HL-60 (cell line): Measurements from ENCODE around the gene IL12RB1.

Source experiments
- DNase-seq, 2 experiments: peaks; one replicate each; pipeline ENCODE4 v3.0.0-alpha.2; 2010 to 2020; ENCODE audit warnings: low read depth in 1 of 2, low spot score in 1 of 2
- H3K27ac ChIP-seq: fragments of 250-450 bp; sonication (Bioruptor Pico); replicated peaks from 2 replicates; pipeline ENCODE4 v1.5.1; 2020; ENCODE audit warnings: mild to moderate bottlenecking, moderate library complexity
- H3K27me3 ChIP-seq: fragments of 250-450 bp; sonication (Bioruptor Pico); 2 replicates; pipeline ENCODE4 v1.5.1; 2021; ENCODE audit warnings: mild to moderate bottlenecking, moderate library complexity; ENCODE audit not compliant: insufficient read depth, poor library complexity, severe bottlenecking
- H3K4me3 ChIP-seq: replicated peaks from 2 replicates; pipeline ENCODE4 v1.5.1; 2011; ENCODE audit warnings: mild to moderate bottlenecking, control low read depth, low read length; ENCODE audit not compliant: insufficient read depth
- GABPA ChIP-seq: IDR thresholded peaks from 2 replicates; pipeline ENCODE4 v1.6.1; 2012; ENCODE audit warnings: low read depth
- POLR2AphosphoS5 ChIP-seq: IDR thresholded peaks from 2 replicates; pipeline ENCODE4 v1.6.1; 2012; ENCODE audit warnings: low read depth
- SPI1 ChIP-seq: IDR thresholded peaks from 2 replicates; pipeline ENCODE4 v1.6.1; 2012; ENCODE audit warnings: low read depth, mild to moderate bottlenecking, borderline replicate concordance
- TF ChIP-seq, protein P1 (sequence below): IDR thresholded peaks from one replicate; pipeline ENCODE4 v1.5.1; 2011; ENCODE audit warnings: low read length, control low read depth, inconsistent platforms; ENCODE audit not compliant: insufficient read depth
- TF ChIP-seq, protein P2 (sequence below): IDR thresholded peaks from 2 replicates; pipeline ENCODE4 v1.6.1; 2012; ENCODE audit warnings: low read depth; ENCODE audit not compliant: insufficient replicate concordance

The IL12RB1 gene

GRCh38 chr19:18112989-18113478 is 26.3 kb upstream of the IL12RB1 start:
- no peak overlapping the region for H3K4me3 ChIP-seq
- H3K27me3 ChIP-seq: no peaks in the 10 kb centered on the region
- no peak overlapping the region for H3K27ac ChIP-seq
- TF ChIP-seq SPI1 (peak; percentile 75), POLR2AphosphoS5 (no peak)
- TF ChIP-seq, protein P1, sequence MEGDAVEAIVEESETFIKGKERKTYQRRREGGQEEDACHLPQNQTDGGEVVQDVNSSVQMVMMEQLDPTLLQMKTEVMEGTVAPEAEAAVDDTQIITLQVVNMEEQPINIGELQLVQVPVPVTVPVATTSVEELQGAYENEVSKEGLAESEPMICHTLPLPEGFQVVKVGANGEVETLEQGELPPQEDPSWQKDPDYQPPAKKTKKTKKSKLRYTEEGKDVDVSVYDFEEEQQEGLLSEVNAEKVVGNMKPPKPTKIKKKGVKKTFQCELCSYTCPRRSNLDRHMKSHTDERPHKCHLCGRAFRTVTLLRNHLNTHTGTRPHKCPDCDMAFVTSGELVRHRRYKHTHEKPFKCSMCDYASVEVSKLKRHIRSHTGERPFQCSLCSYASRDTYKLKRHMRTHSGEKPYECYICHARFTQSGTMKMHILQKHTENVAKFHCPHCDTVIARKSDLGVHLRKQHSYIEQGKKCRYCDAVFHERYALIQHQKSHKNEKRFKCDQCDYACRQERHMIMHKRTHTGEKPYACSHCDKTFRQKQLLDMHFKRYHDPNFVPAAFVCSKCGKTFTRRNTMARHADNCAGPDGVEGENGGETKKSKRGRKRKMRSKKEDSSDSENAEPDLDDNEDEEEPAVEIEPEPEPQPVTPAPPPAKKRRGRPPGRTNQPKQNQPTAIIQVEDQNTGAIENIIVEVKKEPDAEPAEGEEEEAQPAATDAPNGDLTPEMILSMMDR: peak; percentile 97
- peak in 1 of 2 experiments; percentile 89 for DNase-seq

GRCh38 chr19:18110609-18111232 is 24.0 kb upstream of the IL12RB1 start:
- peak overlapping the region; percentile 73 for H3K27ac ChIP-seq

GRCh38 chr19:18109733-18110608 is 23.2 kb upstream of the IL12RB1 start:
- H3K4me3 ChIP-seq: peak overlapping the region; percentile 73

More at GRCh38 chr19:18110609-18111232, 24.0 kb upstream of the IL12RB1 start:
- Histone ChIP-seq H3K4me3 (peak overlapping the region; percentile 73), H3K27me3 (no peaks in the 10 kb centered on the region)
- DNase-seq: no peak
- TF ChIP-seq GABPA: no peak
- TF ChIP-seq, protein P2, sequence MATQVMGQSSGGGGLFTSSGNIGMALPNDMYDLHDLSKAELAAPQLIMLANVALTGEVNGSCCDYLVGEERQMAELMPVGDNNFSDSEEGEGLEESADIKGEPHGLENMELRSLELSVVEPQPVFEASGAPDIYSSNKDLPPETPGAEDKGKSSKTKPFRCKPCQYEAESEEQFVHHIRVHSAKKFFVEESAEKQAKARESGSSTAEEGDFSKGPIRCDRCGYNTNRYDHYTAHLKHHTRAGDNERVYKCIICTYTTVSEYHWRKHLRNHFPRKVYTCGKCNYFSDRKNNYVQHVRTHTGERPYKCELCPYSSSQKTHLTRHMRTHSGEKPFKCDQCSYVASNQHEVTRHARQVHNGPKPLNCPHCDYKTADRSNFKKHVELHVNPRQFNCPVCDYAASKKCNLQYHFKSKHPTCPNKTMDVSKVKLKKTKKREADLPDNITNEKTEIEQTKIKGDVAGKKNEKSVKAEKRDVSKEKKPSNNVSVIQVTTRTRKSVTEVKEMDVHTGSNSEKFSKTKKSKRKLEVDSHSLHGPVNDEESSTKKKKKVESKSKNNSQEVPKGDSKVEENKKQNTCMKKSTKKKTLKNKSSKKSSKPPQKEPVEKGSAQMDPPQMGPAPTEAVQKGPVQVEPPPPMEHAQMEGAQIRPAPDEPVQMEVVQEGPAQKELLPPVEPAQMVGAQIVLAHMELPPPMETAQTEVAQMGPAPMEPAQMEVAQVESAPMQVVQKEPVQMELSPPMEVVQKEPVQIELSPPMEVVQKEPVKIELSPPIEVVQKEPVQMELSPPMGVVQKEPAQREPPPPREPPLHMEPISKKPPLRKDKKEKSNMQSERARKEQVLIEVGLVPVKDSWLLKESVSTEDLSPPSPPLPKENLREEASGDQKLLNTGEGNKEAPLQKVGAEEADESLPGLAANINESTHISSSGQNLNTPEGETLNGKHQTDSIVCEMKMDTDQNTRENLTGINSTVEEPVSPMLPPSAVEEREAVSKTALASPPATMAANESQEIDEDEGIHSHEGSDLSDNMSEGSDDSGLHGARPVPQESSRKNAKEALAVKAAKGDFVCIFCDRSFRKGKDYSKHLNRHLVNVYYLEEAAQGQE: no peak
- no peak for TF ChIP-seq POLR2AphosphoS5
- TF ChIP-seq, protein P1: no peak
- TF ChIP-seq SPI1: no peak

More at GRCh38 chr19:18109733-18110608, 23.2 kb upstream of the IL12RB1 start:
- DNase-seq: peak in 1 of 2 experiments; percentile 42
- TF ChIP-seq POLR2AphosphoS5 (no peak), SPI1 (no peak), GABPA (no peak)
- TF ChIP-seq, protein P2: no peak
- TF ChIP-seq, protein P1: no peak
- H3K27ac ChIP-seq: peak overlapping the region; percentile 88
- H3K27me3 ChIP-seq: no peaks in the 10 kb centered on the region
